H9 (cell line): ENCODE measurements around the gene SUPT5H. TPM values are rescaled to one million over a fixed set of nuclear protein-coding genes. Genes with fewer than 3 reads are reported as not detected.

Experiments used
- DNase-seq: peaks from one replicate; pipeline ENCODE4 v3.0.0-alpha.2; 2017
- H2AFZ ChIP-seq: one replicate; pipeline ENCODE4 v1.6.1; 2013; ENCODE audit warnings: mild to moderate bottlenecking, low read length, control low read depth, moderate library complexity
- H2AK5ac ChIP-seq: 2 replicates; pipeline ENCODE4 v1.6.1; 2013; ENCODE audit warnings: low read length, control low read depth, mixed read lengths; ENCODE audit not compliant: insufficient read length
- H2BK120ac ChIP-seq: one replicate; pipeline ENCODE4 v1.6.1; 2013; ENCODE audit warnings: low read depth, mild to moderate bottlenecking, low read length, control low read depth, inconsistent platforms; ENCODE audit not compliant: poor library complexity, severe bottlenecking
- H2BK12ac ChIP-seq: 2 replicates; pipeline ENCODE4 v1.6.1; 2013; ENCODE audit warnings: low read length, control low read depth, mixed read lengths, low read depth; ENCODE audit not compliant: insufficient read length
- H2BK15ac ChIP-seq: 2 replicates; pipeline ENCODE4 v1.6.1; 2013; ENCODE audit warnings: low read depth, low read length, control low read depth
- H2BK20ac ChIP-seq: one replicate; pipeline ENCODE4 v1.6.1; 2013; ENCODE audit warnings: low read depth, mild to moderate bottlenecking, low read length, control low read depth, inconsistent platforms; ENCODE audit not compliant: poor library complexity, severe bottlenecking
- H2BK5ac ChIP-seq: 2 replicates; pipeline ENCODE4 v1.6.1; 2013; ENCODE audit warnings: low read length, control low read depth, mixed read lengths; ENCODE audit not compliant: insufficient read length
- H3K14ac ChIP-seq: 2 replicates; pipeline ENCODE4 v1.6.1; 2013; ENCODE audit warnings: low read length, control low read depth; ENCODE audit not compliant: insufficient read depth
- H3K18ac ChIP-seq: 2 replicates; pipeline ENCODE4 v1.6.1; 2013; ENCODE audit warnings: low read depth, mild to moderate bottlenecking, mixed read lengths, low read length, control low read depth; ENCODE audit not compliant: insufficient read length
- H3K23ac ChIP-seq: 2 replicates; pipeline ENCODE4 v1.6.1; 2013; ENCODE audit warnings: low read length, control low read depth, mixed read lengths, low read depth; ENCODE audit not compliant: insufficient read length
- H3K23me2 ChIP-seq: 2 replicates; pipeline ENCODE4 v1.6.1; 2013; ENCODE audit warnings: low read depth, mild to moderate bottlenecking, mixed read lengths, low read length, control low read depth; ENCODE audit not compliant: insufficient read length, poor library complexity, severe bottlenecking
- H3K27ac ChIP-seq: 2 replicates; pipeline ENCODE4 v1.5.1; 2013; ENCODE audit warnings: low read length, control low read depth, mixed read lengths, low read depth; ENCODE audit not compliant: insufficient read length
- H3K27me3 ChIP-seq: 2 replicates; pipeline ENCODE4 v1.6.1; 2013; ENCODE audit warnings: low read length, control low read depth, inconsistent platforms; ENCODE audit not compliant: insufficient read depth
- H3K4ac ChIP-seq: 2 replicates; pipeline ENCODE4 v1.6.1; 2013; ENCODE audit warnings: low read depth, mild to moderate bottlenecking, control low read depth, inconsistent platforms, low read length, moderate library complexity
- H3K4me1 ChIP-seq: 2 replicates; pipeline ENCODE4 v1.6.1; 2013; ENCODE audit warnings: low read length, control low read depth, inconsistent platforms; ENCODE audit not compliant: insufficient read depth
- H3K4me2 ChIP-seq: 2 replicates; pipeline ENCODE4 v1.6.1; 2013; ENCODE audit warnings: low read length, control low read depth, mixed read lengths; ENCODE audit not compliant: insufficient read length, insufficient read depth
- H3K56ac ChIP-seq: 2 replicates; pipeline ENCODE4 v1.6.1; 2013; ENCODE audit warnings: low read depth, mild to moderate bottlenecking, mixed read lengths, low read length, control low read depth; ENCODE audit not compliant: insufficient read length
- H3K79me1 ChIP-seq: 2 replicates; pipeline ENCODE4 v1.6.1; 2013; ENCODE audit warnings: low read depth, mild to moderate bottlenecking, moderate library complexity, low read length, control low read depth, inconsistent platforms; ENCODE audit not compliant: insufficient read depth, poor library complexity, severe bottlenecking
- H3K79me2 ChIP-seq: 2 replicates; pipeline ENCODE4 v1.6.1; 2013; ENCODE audit warnings: low read length, control low read depth, inconsistent platforms; ENCODE audit not compliant: insufficient read depth
- H3K9ac ChIP-seq: 2 replicates; pipeline ENCODE4 v1.6.1; 2013; ENCODE audit warnings: low read length, control low read depth, mixed read lengths; ENCODE audit not compliant: insufficient read length; ENCODE audit errors: extremely low read depth
- H3K9me3 ChIP-seq: one replicate; pipeline ENCODE4 v1.6.1; 2013; ENCODE audit warnings: low read depth, low read length, inconsistent platforms; ENCODE audit not compliant: control insufficient read depth
- H3T11ph ChIP-seq: one replicate; pipeline ENCODE4 v1.6.1; 2013; ENCODE audit warnings: mild to moderate bottlenecking, low read length, control low read depth, inconsistent platforms
- H4K20me1 ChIP-seq: one replicate; pipeline ENCODE4 v1.6.1; 2013; ENCODE audit not compliant: control insufficient read depth, insufficient read length, insufficient read depth
- H4K5ac ChIP-seq: 2 replicates; pipeline ENCODE4 v1.6.1; 2013; ENCODE audit warnings: low read depth, mild to moderate bottlenecking, mixed read lengths, low read length, control low read depth; ENCODE audit not compliant: insufficient read length
- H4K8ac ChIP-seq: replicated peaks from 2 replicates; pipeline ENCODE4 v1.6.1; 2013; ENCODE audit warnings: low read length, control low read depth, mixed read lengths, low read depth; ENCODE audit not compliant: insufficient read length
- H4K91ac ChIP-seq: 2 replicates; pipeline ENCODE4 v1.6.1; 2013; ENCODE audit warnings: low read depth, mild to moderate bottlenecking, moderate library complexity, mixed read lengths, low read length, control low read depth; ENCODE audit not compliant: insufficient read length
- H3K27ac Mint-ChIP-seq, 3 experiments: 2 replicates in 2 of 3; 3 replicates in 1 of 3; pipeline ENCODE4 v1.8.0; 2020 to 2021; ENCODE audit warnings: mixed read lengths in 3 of 3, mild to moderate bottlenecking in 1 of 3, moderate library complexity in 1 of 3
- H3K27me3 Mint-ChIP-seq: 2 replicates; pipeline ENCODE4 v1.8.0; 2021; ENCODE audit warnings: low read depth, mild to moderate bottlenecking, moderate library complexity, mixed read lengths
- H3K36me3 Mint-ChIP-seq, 3 experiments: 2 replicates in 2 of 3; 3 replicates in 1 of 3; pipeline ENCODE4 v1.8.0; 2020 to 2021; ENCODE audit warnings: low read depth in 3 of 3, mixed read lengths in 3 of 3; ENCODE audit not compliant: insufficient read depth in 1 of 3
- H3K4me1 Mint-ChIP-seq, 2 experiments: 2 replicates each; pipeline ENCODE4 v1.8.0; 2020; ENCODE audit warnings: mixed read lengths in 2 of 2
- H3K4me3 Mint-ChIP-seq, 2 experiments: 2 replicates in 1 of 2; 3 replicates in 1 of 2; pipeline ENCODE4 v1.8.0; 2020 to 2021; ENCODE audit warnings: mild to moderate bottlenecking in 2 of 2, mixed read lengths in 2 of 2, moderate library complexity in 1 of 2
- H3K9me3 Mint-ChIP-seq, 2 experiments: 2 replicates in 1 of 2; 3 replicates in 1 of 2; pipeline ENCODE4 v1.8.0; 2020; ENCODE audit warnings: mild to moderate bottlenecking in 2 of 2, mixed read lengths in 2 of 2, moderate library complexity in 1 of 2
- CTCF ChIP-seq: fragments of 200-600 bp; sonication (generic); conservative IDR thresholded peaks from 3 replicates; pipeline ENCODE4 v1.8.0; 2021; ENCODE audit warnings: antibody characterized with exemption, mild to moderate bottlenecking
- WGBS: extraction: QIAGEN DNeasy Blood & Tissue Kit; methylation state at CpG from one replicate; pipeline ENCODE4 v1.1.7; 2013; ENCODE audit warnings: missing lambda C conversion rate, low lambda C conversion rate, mixed read lengths; ENCODE audit not compliant: insufficient read length; ENCODE audit errors: extremely low coverage; 5-methylcytosine and 5-hydroxymethylcytosine counted together
- total RNA-seq: library from RNA; stranded (reverse); gene quantifications from 2 replicates; pipeline ENCODE4 v1.2.1, GENCODE V29; 2021

Gene SUPT5H
- total RNA-seq, 1 experiment from 2014 or later, result 145 TPM

GRCh38 chr19:39433480-39434079 is 11.8 kb upstream of the SUPT5H start:
- peaks cover 10% of the 10 kb centered on the region for H3K23me2 ChIP-seq
- no peak overlapping the region for H2BK15ac ChIP-seq
- no peak overlapping the region for H2AK5ac ChIP-seq
- H2BK120ac ChIP-seq, result no peak overlapping the region
- H3K9ac ChIP-seq, result no peak overlapping the region
- H3K79me2 ChIP-seq, result peaks cover 6% of the 10 kb centered on the region; the same call in 1 of the 2 replicates
- Mint-ChIP-seq H3K36me3 (peaks cover 32 to 40% (median 37%) of the 10 kb centered on the region in 3 experiments), H3K9me3 (peaks cover 0 to 7% of the 10 kb centered on the region in 2 experiments; a peak in 2 of 5 replicates), H3K4me3 (peak overlapping the region; percentile 98 to 100), H3K27ac (peak overlapping the region in 2 of 3 experiments; percentile 92 to 94; a peak in 5 of 7 replicates), H3K27me3 (peaks cover 5% of the 10 kb centered on the region), H3K4me1 (peaks cover 40 to 49% of the 10 kb centered on the region in 2 experiments)
- H3K23ac ChIP-seq, result no peak overlapping the region
- H4K8ac ChIP-seq, result peak overlapping the region; percentile 15
- no peak overlapping the region for H2AFZ ChIP-seq
- no peak overlapping the region for H2BK5ac ChIP-seq
- no peak overlapping the region for H3K56ac ChIP-seq
- no peak overlapping the region for H2BK20ac ChIP-seq
- H4K20me1 ChIP-seq, result no peaks in the 10 kb centered on the region
- H3K4me1 ChIP-seq, result peaks cover 4% of the 10 kb centered on the region; the same call in 1 of the 2 replicates
- no peak overlapping the region for H4K5ac ChIP-seq
- no peaks in the 10 kb centered on the region for H3K27me3 ChIP-seq
- no peak overlapping the region for H3K14ac ChIP-seq
- no peak overlapping the region for H3T11ph ChIP-seq
- no peak overlapping the region for H3K18ac ChIP-seq
- no peak overlapping the region for H3K4ac ChIP-seq
- no peak overlapping the region for H4K91ac ChIP-seq
- WGBS, result no CpG with 5 or more reads among the region's 8 CpGs
- no peak for DNase-seq
- H2BK12ac ChIP-seq, result no peak overlapping the region
- no peak overlapping the region for H3K27ac ChIP-seq
- H3K79me1 ChIP-seq, result peaks cover 9% of the 10 kb centered on the region
- H3K9me3 ChIP-seq, result no peaks in the 10 kb centered on the region
- TF ChIP-seq CTCF, result no peak
- H3K4me2 ChIP-seq, result no peak overlapping the region
